GM21447 (cell line): ENCODE data around the gene PPP2R5C.

ENCODE experiments used
- ATAC-seq: cut with Tn5 transposase; IDR thresholded peaks from one replicate; pipeline ENCODE4 v1.9.1; 2021; ENCODE audit not compliant: unreplicated experiment

PPP2R5C gene

DNA sequence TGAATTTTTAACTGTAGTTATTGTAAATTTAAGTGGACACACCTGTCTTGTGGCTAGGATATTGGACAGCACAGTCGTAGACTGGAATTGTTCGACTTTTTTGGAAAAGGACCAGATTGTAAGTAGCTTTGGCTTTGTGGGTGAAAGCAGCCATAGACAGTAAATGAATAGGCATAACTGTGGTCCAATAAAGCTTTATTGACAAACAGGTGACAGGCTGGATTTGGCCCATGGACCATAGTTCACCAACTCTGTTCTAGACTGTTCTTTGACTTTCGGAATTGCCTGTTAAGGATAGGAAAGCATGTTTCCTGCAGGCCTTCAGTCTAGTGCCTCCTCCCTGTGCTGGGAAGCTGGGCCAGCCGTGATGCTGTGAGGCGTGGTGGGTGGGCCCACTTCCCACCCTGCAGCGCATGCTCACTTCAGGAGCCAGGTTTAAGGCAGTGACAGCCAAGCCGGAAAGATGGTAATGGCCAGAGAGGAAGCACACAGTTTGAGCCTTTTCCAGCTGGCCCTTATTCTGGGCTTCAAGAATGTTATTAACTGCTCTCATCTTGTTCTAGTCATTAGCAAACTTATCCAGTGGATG is 51.8 kb downstream of the PPP2R5C start:
- ATAC-seq: no peak

- ATAC-seq: no peak
Measured at GRCh38 chr14:101813833-101814232, 52.3 kb downstream of the PPP2R5C start.

DNA sequence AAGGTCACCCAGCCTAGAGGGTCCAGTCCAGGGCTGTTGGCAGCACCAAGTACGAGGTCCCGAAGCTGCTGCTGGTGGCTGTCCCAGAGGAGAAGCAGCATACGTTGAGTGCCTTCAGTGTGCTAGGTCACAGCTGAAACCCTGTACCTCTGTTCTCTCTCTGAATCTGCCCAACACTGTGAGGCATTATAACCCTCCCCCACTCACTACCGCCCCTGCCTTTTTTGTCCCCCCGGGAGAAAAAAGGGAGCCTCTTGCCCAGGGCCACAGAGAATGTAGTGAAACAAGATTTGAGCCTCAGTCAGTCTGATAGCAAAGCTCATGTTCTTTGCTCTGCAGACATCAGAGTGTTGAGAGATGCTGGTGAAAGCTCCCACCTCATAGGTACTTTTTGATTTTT is 53.4 kb downstream of the PPP2R5C start:
- no peak for ATAC-seq

DNA sequence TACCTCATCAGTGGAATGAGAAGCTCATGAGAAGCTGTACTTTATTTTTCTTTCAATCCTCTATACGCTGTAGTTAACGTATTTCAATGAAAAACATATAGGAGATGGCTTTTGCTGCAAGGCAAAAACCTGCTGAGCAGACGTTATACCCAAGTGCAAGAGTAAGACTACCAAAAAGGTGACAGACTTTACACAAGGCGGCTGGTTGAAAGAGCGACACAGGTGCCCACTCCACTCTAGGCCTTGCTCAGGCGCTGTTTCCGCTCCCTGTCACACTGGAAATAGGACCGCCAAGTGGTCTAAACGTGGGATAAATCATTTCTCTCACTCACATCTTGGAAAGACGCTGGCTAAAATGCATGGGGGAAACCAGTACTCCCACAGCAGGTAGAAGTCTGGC is 54.5 kb downstream of the PPP2R5C start:
- no peak for ATAC-seq

GRCh38 chr14:101817501-101818001 is 56.0 kb downstream of the PPP2R5C start:
- ATAC-seq: no peak

DNA sequence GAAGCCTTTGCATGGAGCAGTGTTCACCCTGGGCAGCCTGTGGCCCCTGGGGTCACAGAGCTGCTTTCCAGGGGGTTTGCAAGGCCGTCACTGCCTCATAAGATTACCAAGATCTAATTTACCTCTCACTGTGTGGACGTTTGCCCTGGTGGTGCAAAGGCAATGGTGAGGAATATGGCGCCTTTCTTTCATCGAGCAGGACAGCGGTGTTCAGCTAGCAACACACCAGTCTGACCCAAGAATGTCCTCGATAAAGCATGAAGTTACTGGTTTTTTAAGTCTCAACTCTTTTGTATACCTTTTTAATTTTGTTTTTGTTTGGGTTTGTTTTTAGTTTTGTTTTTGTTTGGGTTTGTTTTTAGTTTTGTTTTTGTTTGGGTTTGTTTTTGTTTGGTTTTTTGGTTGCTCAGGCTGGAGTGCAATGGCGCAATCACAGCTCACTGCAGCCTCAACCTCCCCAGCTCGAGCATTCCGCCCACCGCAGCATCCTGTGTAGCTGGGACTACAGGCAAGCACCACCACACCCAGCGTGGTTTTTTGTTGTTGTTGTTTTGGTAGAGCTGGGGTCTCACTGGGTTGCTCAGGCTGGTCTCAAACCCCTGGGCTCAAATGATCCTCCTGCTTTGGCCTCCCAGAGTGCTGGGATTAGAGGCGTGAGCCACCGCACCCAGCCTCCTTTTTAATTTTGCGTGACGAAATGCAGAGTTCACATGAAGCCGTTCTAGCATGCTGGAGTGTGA is 57.9 kb downstream of the PPP2R5C start:
- no peak for ATAC-seq

- ATAC-seq: peak; percentile 24
Measured at GRCh38 chr14:101820283-101820798, 58.8 kb downstream of the PPP2R5C start.

GRCh38 chr14:101821528-101821927 is 60.0 kb downstream of the PPP2R5C start:
- no peak for ATAC-seq

- ATAC-seq: no peak
Measured at GRCh38 chr14:101823066-101823465, 61.6 kb downstream of the PPP2R5C start.

GRCh38 chr14:101823511-101824120 is 62.1 kb downstream of the PPP2R5C start:
- ATAC-seq: peak; percentile 52

DNA sequence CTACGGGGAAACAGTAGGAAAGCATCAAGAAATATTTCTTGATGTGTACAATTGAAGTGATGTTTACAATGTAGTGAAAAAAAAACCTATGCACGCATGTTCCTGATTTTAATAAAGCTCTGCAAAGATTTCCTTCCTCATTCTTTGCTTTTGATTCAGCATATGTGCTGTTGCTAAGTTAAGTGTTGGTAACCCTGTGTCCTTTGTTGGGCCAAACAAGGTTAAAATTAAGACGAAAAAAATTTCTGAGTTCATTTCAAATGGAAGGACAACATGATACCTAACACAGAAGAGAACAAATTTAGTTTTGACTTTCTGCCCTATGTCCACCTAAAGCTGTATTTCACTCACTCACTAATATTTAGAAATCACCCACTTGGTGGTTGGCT is 62.8 kb downstream of the PPP2R5C start:
- ATAC-seq: no peak

DNA sequence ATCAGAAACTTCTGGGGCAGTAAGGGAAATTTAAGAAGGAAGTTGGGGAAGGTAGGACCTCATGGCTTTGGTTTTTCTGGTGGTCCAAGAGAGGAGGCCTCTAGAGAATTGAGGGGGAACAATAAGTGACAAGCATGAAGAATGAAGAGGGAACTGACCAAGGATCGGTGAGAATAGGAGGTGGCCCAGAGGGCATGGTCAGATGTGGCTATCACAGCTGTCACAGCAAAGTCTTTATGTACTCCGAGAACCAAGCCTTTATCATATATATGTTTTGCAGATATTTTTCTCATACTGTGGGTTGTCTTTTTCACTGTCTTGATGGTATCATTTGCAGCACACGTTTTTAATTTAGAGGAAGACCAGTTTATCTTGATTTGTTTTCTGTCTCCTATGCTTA is 64.3 kb downstream of the PPP2R5C start:
- ATAC-seq: no peak

DNA sequence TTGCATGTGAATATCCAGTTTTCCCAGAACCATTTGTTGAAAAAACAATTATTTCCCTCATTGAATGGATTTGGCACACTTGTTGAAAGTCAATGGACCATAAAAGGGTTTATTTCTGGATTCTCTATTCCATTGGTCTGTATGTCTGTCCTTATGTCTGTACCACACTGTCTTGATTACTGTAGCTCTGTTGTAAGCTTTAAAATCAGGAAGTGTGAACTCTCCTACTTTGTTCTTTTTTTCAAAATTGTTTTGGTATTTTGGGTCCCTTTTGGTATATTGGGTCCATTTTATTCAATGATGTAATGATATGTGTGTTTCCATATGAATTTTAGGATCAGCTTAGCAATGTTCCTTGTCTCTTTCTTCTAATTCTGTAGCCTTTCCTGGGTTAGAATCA is 64.8 kb downstream of the PPP2R5C start:
- ATAC-seq: no peak

DNA sequence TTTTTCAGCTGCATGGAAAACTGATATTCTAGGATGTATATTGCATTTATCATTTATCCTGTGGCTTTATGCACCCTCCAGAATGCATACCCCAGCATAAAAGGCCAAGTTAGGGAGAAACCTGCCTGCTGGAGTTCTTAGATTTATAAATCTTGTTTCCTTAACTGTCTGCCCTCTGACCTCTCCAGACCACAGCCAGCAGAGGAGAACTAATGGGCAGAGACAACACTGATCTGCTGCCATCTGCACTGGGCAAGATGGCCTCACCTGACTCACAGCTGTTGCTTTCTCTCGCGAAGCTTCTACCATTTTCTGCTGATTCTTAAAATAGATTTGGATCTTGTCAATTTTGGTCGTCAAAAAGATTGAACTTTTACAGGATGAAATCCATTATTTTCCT is 65.8 kb downstream of the PPP2R5C start:
- no peak for ATAC-seq

DNA sequence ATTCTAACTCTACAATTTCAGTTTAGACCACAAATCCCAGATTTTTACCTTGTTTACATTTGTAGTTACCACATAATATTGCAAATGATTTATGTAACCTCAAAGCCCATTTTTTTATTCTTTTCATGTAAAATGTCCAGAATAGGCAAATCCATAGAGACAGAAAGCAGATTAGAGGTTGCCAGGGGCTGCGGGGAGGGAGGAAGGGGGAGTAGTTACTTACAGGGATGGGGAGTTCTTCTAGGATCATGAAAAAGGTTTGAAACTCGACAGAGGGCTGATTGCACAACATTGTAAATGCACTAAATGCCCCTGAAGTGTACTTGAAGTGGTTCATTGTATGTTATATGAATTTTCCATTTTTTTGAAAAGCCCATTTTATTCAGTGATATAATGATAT is 66.5 kb downstream of the PPP2R5C start:
- no peak for ATAC-seq

- ATAC-seq: no peak
Measured at GRCh38 chr14:101830271-101830670, 68.8 kb downstream of the PPP2R5C start.

DNA sequence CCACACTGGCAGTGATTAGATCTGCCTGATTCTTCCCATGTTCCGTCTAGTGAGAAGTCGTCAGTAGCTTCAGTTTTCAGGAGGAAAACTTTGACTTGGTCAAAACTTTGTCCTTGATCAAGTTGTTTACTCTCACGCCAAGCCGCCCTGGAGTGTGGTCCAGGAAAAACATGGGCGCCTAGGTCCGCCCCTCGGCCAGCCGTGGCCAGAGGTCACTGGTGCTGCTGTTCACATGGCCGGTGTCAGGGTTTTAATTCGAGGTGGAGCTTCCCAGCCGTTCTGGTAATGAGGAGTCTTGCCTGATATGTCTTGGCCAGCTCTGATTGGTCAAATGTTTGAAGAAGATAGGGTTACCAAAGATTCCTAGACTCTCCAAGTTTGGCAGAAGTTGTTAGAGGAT is 71.5 kb downstream of the PPP2R5C start:
- ATAC-seq: no peak

- ATAC-seq: no peak
Measured at GRCh38 chr14:101834397-101834796, 72.9 kb downstream of the PPP2R5C start.

GRCh38 chr14:101834800-101835547 is 73.5 kb downstream of the PPP2R5C start:
- no peak for ATAC-seq

GRCh38 chr14:101835566-101835965 is 74.1 kb downstream of the PPP2R5C start:
- no peak for ATAC-seq

DNA sequence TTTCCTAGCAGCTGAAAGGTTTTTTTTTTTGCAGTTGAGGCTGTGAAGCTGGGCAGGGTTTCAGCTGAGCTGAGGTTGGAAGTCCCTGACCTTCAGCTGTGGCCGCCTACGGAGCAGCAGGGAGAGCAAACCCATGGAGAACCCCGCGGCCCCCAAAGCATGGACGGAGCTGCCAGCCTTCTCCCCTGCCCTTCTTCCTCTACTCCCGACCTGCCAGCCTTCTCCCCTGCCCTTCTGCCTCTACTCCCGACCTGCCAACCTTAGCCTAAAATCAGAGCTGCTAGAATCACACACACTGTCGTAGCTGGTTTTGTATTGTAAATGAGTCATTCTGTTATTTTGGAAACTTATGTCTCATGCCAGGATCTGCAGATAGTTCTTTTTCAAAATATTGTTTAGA is 74.6 kb downstream of the PPP2R5C start:
- no peak for ATAC-seq
